HG03064 (cell line): Measurements from ENCODE around the gene TBC1D12.

Experiments
- ATAC-seq: cut with Tn5 transposase; IDR thresholded peaks from one replicate; pipeline ENCODE4 v1.9.1; 2021; ENCODE audit warnings: low read depth; ENCODE audit not compliant: unreplicated experiment

Gene TBC1D12

GRCh38 chr10:94405406-94405805, 3.1 kb downstream of the TBC1D12 start:
- ATAC-seq: no peak

GRCh38 chr10:94407668-94408067, 5.3 kb downstream of the TBC1D12 start:
- no peak for ATAC-seq

- ATAC-seq: no peak
Observed at GRCh38 chr10:94409021-94409657, 6.8 kb downstream of the TBC1D12 start.

GRCh38 chr10:94411304-94411703, 9.0 kb downstream of the TBC1D12 start:
- ATAC-seq: no peak

GRCh38 chr10:94412449-94412848, 10.1 kb downstream of the TBC1D12 start:
- no peak for ATAC-seq

- no peak for ATAC-seq
Observed at GRCh38 chr10:94413361-94413760, 11.0 kb downstream of the TBC1D12 start.

- no peak for ATAC-seq
Observed at GRCh38 chr10:94416896-94417295, 14.6 kb downstream of the TBC1D12 start.

GRCh38 chr10:94417321-94417720, 15.0 kb downstream of the TBC1D12 start:
- ATAC-seq: no peak

GRCh38 chr10:94420516-94420915, 18.2 kb downstream of the TBC1D12 start:
- ATAC-seq: no peak

- no peak for ATAC-seq
Observed at GRCh38 chr10:94420998-94421528, 18.7 kb downstream of the TBC1D12 start.

- no peak for ATAC-seq
Observed at GRCh38 chr10:94423627-94424026, 21.3 kb downstream of the TBC1D12 start.

GRCh38 chr10:94424714-94425337, 22.5 kb downstream of the TBC1D12 start:
- no peak for ATAC-seq

- no peak for ATAC-seq
Observed at GRCh38 chr10:94425942-94426341, 23.6 kb downstream of the TBC1D12 start.

- no peak for ATAC-seq
Observed at GRCh38 chr10:94427166-94427565, 24.8 kb downstream of the TBC1D12 start.

GRCh38 chr10:94428766-94429707, 26.7 kb downstream of the TBC1D12 start:
- ATAC-seq: no peak

GRCh38 chr10:94430701-94431100, 28.4 kb downstream of the TBC1D12 start:
- ATAC-seq: no peak

GRCh38 chr10:94432443-94432842, 30.1 kb downstream of the TBC1D12 start:
- ATAC-seq: no peak

GRCh38 chr10:94439275-94439861, 37.0 kb downstream of the TBC1D12 start:
- no peak for ATAC-seq

GRCh38 chr10:94440096-94440495, 37.8 kb downstream of the TBC1D12 start:
- no peak for ATAC-seq

- no peak for ATAC-seq
Observed at GRCh38 chr10:94443047-94443446, 40.7 kb downstream of the TBC1D12 start.

GRCh38 chr10:94443549-94443948, 41.2 kb downstream of the TBC1D12 start:
- no peak for ATAC-seq
